DMS53 treated with DMSO at 0.1 percent for 48 hours (cell line): Measurements from ENCODE around the gene CELA3A.
"Not testable (repeated sequence)": the region's sequence is repeated elsewhere in the genome, so short reads cannot be mapped to it uniquely, and the experiment has no call there.

Source experiments
- DNase-seq: peaks from one replicate; lab custom pipeline; 2025; ENCODE audit not compliant: unreplicated experiment; lab: John Stamatoyannopoulos, UW

CELA3A gene

GRCh38 chr1:21981253-21981652 lies 20.2 kb upstream of the CELA3A start:
- DNase-seq, result not testable (repeated sequence)

GRCh38 chr1:21982122-21982521 lies 19.3 kb upstream of the CELA3A start:
- DNase-seq, result not testable (repeated sequence)

- not testable (repeated sequence) for DNase-seq
These were observed 17.9 kb upstream of the CELA3A start for GRCh38 chr1:21983539-21983938.

- DNase-seq, result not testable (repeated sequence)
These were observed 15.6 kb upstream of the CELA3A start for GRCh38 chr1:21985893-21986292.

GRCh38 chr1:21986386-21986785 lies 15.1 kb upstream of the CELA3A start:
- not testable (repeated sequence) for DNase-seq

GRCh38 chr1:21989672-21990393 lies 11.6 kb upstream of the CELA3A start:
- DNase-seq, result not testable (repeated sequence)

GRCh38 chr1:21992186-21992585 lies 9.3 kb upstream of the CELA3A start:
- not testable (repeated sequence) for DNase-seq

GRCh38 chr1:21994716-21995115 lies 6.7 kb upstream of the CELA3A start:
- DNase-seq, result not testable (repeated sequence)

GRCh38 chr1:21996663-21996970 lies 4.8 kb upstream of the CELA3A start:
- DNase-seq, result not testable (repeated sequence)

- DNase-seq, result not testable (repeated sequence)
These were observed 3.4 kb upstream of the CELA3A start for GRCh38 chr1:21997891-21998623.

GRCh38 chr1:21998624-21999294 lies 2.7 kb upstream of the CELA3A start:
- DNase-seq, result not testable (repeated sequence)

- not testable (repeated sequence) for DNase-seq
These were observed 1.8 kb upstream of the CELA3A start for GRCh38 chr1:21999645-22000044.

- DNase-seq, result not testable (repeated sequence)
These were observed 1.0 kb downstream of the CELA3A start for GRCh38 chr1:22002461-22002860.

- not testable (repeated sequence) for DNase-seq
These were observed 1.4 kb downstream of the CELA3A start for GRCh38 chr1:22002875-22003274.

GRCh38 chr1:22003959-22004358 lies 2.5 kb downstream of the CELA3A start:
- not testable (repeated sequence) for DNase-seq

GRCh38 chr1:22005261-22006149 lies 4.0 kb downstream of the CELA3A start:
- not testable (repeated sequence) for DNase-seq

- DNase-seq, result not testable (repeated sequence)
These were observed 5.3 kb downstream of the CELA3A start for GRCh38 chr1:22006736-22007135.

GRCh38 chr1:22007262-22007661 lies 5.8 kb downstream of the CELA3A start:
- DNase-seq, result not testable (repeated sequence)

- DNase-seq, result not testable (repeated sequence)
These were observed 8.1 kb downstream of the CELA3A start for GRCh38 chr1:22009566-22009965.

GRCh38 chr1:22012752-22013151 lies 11.3 kb downstream of the CELA3A start:
- not testable (repeated sequence) for DNase-seq
